HG02840 (cell line): Measurements from ENCODE around the gene MYL6B.
"Not testable (repeated sequence)": the region's sequence is repeated elsewhere in the genome, so short reads cannot be mapped to it uniquely, and the experiment has no call there.

Experiments
- ATAC-seq: cut with Tn5 transposase; IDR thresholded peaks from one replicate; pipeline ENCODE4 v1.9.1; 2021; ENCODE audit warnings: mild to moderate bottlenecking, moderate library complexity, moderate number of reproducible peaks; ENCODE audit not compliant: unreplicated experiment, low FRiP score

MYL6B gene

GRCh38 chr12:56151672-56152131, 685 bp upstream of the MYL6B start:
- peak; percentile 28 for ATAC-seq

GRCh38 chr12:56152756-56153677, 630 bp downstream of the MYL6B start:
- no peak for ATAC-seq

- no peak for ATAC-seq
Measured at GRCh38 chr12:56153678-56154065, 1.3 kb downstream of the MYL6B start.

GRCh38 chr12:56154246-56154771, 1.9 kb downstream of the MYL6B start:
- no peak for ATAC-seq

GRCh38 chr12:56154818-56155217, 2.4 kb downstream of the MYL6B start:
- no peak for ATAC-seq

- ATAC-seq = no peak
Measured at GRCh38 chr12:56155256-56155845, 3.0 kb downstream of the MYL6B start.

GRCh38 chr12:56156464-56157200, 4.2 kb downstream of the MYL6B start:
- ATAC-seq = not testable (repeated sequence)

- peak; percentile 23 for ATAC-seq
Measured at GRCh38 chr12:56157201-56158028, 5.0 kb downstream of the MYL6B start.

- ATAC-seq = peak; percentile 73
Measured at GRCh38 chr12:56158029-56158925, 5.9 kb downstream of the MYL6B start, which contains the start of gene MYL6. MYL6 (plus strand) TSS chr12:56158359; CDS start chr12:56158402, 43 bp downstream.

- ATAC-seq = no peak
Measured at GRCh38 chr12:56158926-56159461, 6.6 kb downstream of the MYL6B start.

GRCh38 chr12:56159482-56160192, 7.2 kb downstream of the MYL6B start:
- no peak for ATAC-seq

GRCh38 chr12:56160193-56160763, 7.9 kb downstream of the MYL6B start:
- ATAC-seq = no peak

GRCh38 chr12:56160894-56161689, 8.7 kb downstream of the MYL6B start:
- no peak for ATAC-seq

- no peak for ATAC-seq
Measured at GRCh38 chr12:56161690-56162351, 9.4 kb downstream of the MYL6B start.

- no peak for ATAC-seq
Measured at GRCh38 chr12:56162468-56163290, 10.3 kb downstream of the MYL6B start.
